ENCODE measurements around the gene GPR146.

The GPR146 gene

GRCh38 chr7:1080921-1081255, 36.5 kb downstream of the GPR146 start:
- DNase-seq: no peak

DNA sequence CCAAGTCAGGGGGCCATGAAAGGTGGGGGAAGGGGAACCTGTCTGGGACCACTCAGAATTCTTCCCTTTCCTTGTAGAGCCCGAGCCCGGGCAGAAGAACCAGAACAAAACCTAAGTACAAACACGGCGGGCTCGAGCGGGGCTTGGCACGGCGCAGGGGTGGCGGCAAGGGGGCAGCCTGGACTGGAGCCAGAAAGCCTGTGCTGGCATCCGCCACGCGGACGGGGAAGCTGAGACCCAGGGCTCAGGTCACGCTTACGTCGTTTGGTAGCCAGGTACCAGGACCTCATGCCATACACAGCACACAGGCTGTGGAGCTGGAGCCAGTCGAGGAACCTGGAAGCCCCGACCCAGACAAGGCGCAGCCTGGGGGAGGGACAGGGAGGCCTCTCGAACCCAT, 37.0 kb downstream of the GPR146 start:
- no peak for DNase-seq

- DNase-seq: no peak
Observed at GRCh38 chr7:1081931-1082401, 37.6 kb downstream of the GPR146 start.

- peak in 1 of 2 experiments; percentile 15 for DNase-seq
Observed at GRCh38 chr7:1083729-1084657, 39.6 kb downstream of the GPR146 start.

DNA sequence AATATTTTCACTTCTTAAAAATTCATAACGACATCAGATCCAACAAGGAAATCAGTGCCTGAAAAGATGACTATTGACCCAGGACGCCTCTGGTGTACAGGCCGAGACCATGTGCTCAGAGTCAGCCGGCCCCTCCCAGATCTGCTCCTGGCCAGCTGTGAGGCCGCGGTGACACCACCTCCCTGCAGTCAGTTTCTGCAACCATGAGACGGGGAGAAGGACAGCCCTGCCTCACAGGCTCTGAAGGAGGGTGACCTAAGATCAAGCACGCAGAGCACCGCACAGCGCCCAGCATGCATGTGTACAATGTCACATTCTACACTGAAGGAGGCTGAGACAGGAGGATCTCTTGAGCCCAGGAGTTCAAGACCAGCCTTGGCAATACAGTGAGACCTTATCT, 40.9 kb downstream of the GPR146 start:
- no peak for DNase-seq

DNA sequence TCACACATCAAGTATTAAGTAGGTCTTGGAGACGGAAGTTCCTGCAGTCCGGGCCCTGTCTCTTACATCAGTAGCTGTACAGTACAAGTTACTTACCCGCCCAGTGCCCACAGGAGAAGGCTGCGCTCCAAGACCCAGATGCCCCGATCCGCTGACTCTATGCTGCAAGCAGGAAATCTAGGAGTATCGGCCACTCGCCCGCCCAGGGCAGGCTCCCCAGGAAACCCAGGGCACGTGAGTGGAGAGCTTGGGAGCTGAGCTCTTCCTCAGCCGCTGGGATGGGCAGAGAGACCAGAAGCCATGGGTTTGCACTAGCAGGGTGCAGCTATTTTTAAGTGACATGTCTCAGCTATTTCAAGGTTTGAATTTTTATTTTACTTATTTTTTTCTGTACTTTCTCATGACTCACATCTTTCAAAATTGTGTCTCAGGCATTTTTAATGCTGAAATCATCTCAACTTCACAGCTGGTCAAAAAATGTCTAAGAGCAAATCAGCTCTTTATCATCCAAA, 41.6 kb downstream of the GPR146 start:
- no peak for DNase-seq

GRCh38 chr7:1086588-1087464, 42.5 kb downstream of the GPR146 start:
- no peak for DNase-seq

DNA sequence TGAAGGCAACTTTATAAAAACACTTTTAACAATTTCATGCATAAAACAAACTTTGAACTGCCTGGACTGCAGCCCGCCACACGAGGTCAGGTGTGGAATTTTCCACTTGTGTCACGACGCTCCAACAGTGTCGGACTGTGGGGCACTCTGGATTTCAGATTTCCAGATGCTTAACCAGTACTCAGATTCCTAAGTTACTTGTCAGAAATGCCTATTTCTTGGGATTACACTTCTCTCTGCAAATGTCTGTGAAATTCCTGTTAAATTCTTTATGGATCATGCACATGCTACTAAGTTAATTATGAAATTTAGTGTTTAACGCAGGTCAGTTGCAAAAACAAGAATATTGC, 43.1 kb downstream of the GPR146 start:
- no peak for DNase-seq

DNA sequence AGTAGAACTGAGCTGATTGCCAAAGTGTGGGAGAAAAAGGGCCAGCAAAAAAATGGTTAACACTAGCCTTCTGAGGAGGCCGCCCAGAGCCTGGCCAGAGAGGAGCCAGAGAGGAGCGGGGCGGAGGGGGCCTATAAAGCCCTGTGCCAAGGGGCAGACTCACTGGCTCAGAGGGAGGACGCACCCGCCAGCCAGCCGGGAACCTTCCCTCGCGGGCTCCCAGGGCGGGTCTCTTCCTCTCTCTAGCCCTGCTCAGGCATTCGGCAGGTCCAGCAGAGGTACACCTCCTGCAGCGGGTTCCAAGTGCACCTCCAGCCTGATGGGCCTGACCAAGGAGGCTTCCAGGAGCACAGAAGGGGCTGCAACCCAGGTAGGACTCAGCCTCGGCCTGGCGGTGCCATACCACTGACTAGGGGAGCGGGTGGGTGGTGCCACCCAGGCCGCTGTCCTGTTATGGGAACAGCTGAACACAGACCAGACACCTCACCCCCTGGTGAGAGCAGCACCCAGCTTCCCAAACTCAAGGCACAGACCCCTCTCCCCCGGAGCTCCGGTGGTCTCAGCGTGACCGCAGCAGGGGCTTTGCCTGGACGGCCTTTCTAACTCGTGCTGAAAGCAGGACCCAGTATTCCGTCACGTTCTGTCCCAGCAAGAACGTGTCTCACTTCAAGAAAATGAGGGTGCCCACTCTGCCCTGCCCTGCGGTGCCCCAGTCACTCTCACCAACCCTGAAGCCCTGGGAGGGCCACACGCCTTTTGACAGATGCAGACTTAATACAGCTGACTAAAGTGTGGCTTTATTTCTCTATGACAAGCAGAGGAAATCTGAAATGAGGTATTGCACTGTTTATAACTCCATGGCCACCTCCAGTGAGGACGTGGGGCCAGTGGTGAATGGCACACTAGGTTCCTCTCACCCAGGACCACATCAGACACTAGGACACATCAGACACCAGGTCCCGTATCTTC, 43.9 kb downstream of the GPR146 start, which contains the start of gene GPER1:
GPER1 (plus strand) TSS at position 162 of the 969 bp plus-strand sequence. CDS start 3,616 bp downstream, outside the sequence.
- peak; percentile 53 to 81 for DNase-seq

DNA sequence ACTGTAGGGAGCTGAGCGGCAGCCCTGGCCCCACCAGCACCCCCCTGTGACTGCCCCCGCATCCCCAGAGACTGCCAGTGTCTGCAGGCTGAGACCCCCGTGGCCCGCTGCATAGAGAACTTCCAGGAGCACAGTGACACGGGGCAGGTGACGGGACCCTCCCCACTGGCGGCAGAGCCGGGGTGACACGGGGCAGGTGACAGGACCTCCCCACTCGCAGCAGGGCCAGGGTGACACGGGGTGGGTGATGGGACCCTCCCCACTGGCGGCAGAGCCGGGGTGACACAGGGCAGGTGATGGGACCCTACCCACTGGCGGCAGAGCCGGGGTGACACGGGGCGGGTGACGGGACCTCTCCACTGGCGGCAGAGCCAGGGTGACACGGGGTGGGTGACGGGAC, 45.9 kb downstream of the GPR146 start:
- no peak for DNase-seq

DNA sequence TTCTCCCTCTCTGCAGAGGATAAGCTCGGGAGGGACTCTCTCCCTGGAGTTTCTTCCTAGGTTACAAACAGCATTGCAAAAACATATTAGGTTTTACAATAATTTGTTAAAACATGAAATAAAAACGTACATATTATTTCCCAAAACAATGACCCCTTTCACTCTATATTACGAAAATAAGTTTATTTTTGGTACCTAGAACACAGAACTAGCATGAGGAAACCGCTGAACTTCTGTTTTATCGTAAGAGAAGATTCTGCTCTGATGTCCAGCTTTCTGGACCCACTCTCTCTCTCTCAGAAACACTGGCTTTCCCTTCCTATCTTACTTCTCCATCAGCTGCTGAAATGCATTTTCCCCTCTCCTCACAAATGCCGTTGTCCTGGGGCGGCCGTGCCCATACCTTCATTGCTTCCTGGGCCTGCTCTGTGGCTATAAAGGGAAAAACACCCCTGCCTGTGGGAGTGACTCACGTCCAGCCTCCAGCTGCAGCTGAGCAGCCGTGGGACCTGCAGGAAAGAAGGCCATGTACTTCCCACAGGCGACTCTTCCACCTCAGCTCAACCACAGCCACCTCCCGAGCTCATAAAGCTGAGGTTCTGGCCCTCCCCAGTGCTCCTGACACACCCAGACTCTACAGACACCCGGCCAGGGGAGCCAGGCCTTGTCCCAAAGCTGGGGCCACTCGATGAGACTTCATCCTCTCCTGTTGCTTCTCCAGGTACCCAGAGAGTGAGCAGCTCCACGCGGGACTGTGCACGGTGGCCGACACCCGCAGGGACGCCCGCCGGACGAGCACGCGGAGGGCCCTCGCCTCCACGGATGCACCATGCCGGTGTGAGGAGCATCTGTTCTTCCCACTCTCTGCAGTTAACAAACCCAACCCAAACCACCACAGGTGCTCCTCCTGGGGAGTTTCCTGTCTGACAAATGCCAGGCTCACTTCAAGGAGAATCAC, 46.6 kb downstream of the GPR146 start:
- DNase-seq: no peak

DNA sequence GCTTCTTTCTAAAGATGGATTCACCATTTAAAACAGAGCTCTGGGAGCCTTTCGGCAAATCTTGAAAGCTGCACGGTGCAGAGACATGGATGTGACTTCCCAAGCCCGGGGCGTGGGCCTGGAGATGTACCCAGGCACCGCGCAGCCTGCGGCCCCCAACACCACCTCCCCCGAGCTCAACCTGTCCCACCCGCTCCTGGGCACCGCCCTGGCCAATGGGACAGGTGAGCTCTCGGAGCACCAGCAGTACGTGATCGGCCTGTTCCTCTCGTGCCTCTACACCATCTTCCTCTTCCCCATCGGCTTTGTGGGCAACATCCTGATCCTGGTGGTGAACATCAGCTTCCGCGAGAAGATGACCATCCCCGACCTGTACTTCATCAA, 47.3 kb downstream of the GPR146 start:
- DNase-seq: no peak

DNA sequence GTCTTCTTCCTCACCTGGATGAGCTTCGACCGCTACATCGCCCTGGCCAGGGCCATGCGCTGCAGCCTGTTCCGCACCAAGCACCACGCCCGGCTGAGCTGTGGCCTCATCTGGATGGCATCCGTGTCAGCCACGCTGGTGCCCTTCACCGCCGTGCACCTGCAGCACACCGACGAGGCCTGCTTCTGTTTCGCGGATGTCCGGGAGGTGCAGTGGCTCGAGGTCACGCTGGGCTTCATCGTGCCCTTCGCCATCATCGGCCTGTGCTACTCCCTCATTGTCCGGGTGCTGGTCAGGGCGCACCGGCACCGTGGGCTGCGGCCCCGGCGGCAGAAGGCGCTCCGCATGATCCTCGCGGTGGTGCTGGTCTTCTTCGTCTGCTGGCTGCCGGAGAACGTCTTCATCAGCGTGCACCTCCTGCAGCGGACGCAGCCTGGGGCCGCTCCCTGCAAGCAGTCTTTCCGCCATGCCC, 47.9 kb downstream of the GPR146 start:
- no peak for DNase-seq

DNA sequence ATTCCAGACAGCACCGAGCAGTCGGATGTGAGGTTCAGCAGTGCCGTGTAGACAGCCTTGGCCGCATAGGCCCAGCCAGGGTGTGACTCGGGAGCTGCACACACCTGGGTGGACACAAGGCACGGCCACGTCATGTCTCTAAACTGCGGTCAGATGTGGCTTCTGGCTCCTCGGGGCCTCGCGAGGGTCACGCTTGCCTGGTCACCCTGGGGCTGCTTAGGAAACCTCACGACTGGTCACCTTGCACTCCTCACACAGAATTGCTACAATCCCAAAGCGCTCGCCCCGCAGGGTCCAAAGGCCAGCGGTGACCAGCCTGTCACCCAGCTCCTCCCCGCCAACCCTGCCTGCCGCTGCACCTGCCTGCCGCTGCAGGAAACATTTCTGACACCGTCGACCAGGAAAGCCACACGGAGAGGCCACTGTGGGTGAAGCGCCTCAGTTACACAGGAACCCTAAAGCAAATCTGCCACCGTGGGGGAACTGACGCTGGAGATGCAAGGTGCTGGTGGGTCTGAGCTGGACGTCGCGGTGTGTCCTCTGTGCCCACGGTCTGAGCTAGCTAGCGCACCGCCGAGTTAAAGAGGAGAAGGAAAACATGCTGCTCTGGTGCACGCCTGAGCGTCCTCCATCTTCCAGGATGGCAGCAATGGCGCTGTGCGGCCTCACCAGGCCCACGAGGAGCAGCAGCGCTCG, 48.6 kb downstream of the GPR146 start:
- no peak for DNase-seq

DNA sequence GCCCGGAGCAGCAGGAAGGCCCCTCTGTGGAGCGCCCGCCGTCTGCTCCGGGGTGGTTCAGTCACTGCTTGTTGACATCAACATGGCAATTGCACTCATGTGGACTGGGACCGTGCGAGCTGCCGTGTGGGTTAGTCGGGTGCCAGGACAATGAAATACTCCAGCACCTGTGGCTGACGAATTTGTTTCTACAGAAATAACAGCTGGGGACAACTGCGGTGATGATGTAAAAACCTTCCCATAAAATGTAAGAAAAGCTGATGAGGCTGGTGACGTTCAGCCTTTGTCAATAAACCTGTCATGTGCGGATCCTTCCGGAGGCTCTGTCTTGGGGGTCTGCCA, 49.1 kb downstream of the GPR146 start:
- DNase-seq: no peak

DNA sequence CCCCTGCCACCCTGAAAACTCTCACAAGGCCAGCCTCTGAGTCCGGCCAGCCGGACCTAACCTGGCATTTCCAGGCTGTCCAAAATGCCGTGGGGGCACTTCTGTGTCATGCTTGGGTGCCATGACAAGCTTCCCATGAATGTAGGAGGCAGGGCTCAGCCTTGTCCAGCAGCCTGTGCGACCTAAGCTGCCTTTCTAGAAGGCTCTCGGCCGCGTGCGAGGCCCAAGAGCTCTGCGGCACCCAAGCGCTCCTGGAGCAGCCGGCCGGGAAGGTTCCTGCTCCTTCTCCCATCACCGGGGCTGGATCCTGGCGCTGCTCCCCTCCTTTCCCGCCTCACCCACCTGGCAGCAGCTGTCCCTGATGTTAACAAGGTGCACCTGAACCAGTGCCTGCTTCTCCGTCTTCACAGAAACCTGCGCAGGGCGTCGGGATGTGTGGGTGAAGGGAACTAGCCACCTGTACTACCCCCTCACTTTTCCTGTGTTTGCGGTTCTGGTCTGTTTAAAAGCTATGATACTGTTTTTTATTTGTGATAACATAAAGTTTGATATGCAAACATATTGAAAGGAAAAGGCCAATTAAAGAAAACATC, 49.7 kb downstream of the GPR146 start:
- no peak for DNase-seq

DNA sequence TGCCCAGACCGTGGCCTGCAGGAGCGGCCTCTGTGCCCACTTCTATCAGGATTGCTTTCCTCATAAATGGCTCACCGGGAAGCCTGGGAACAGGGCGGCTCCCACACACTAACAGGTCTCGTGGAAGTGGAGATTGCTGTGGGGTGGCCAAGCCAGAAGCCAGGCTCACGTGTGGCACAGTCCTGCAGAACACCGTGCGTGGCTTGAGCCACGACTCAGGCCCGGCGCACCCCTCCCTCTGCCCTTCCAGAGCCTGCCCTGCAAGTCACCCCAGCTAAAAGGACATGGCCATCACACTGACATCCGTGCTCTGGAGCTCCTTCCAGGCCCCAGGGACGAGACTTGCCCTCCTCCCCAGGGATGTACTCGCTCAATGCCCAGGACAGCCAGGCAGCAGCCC, 50.5 kb downstream of the GPR146 start:
- no peak for DNase-seq

DNA sequence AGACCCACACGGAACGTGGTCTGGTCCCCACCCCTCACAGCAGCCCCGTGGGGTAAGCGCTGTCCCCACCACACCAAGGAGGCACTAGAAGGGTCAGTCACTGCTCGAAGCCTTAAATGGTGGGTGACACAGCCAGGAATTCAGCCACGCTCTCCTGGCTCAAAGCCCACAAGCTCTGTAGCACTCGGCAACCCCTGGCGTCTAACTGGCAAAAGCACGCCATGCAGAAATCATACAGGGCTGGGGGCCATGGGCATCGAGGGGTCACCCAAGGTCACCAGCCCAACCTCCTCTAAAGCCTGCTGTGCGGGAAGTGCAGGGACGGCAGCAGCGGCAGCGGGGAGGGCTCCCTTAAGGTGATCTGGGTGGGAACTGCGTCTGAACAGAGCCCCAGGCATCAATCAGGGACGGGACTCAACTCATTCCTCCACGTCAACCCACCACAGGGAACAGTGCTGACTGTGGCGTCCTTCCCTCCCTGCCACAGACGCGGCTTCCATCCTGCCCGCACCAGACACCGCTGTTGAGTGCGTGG, 51.3 kb downstream of the GPR146 start:
- DNase-seq: no peak

All from NCI-H446 (cell line).